ENCODE data around the gene FN3K.
"Not testable (repeated sequence)": the region's sequence is repeated elsewhere in the genome, so short reads cannot be mapped to it uniquely, and the experiment has no call there.

FN3K gene

DNA sequence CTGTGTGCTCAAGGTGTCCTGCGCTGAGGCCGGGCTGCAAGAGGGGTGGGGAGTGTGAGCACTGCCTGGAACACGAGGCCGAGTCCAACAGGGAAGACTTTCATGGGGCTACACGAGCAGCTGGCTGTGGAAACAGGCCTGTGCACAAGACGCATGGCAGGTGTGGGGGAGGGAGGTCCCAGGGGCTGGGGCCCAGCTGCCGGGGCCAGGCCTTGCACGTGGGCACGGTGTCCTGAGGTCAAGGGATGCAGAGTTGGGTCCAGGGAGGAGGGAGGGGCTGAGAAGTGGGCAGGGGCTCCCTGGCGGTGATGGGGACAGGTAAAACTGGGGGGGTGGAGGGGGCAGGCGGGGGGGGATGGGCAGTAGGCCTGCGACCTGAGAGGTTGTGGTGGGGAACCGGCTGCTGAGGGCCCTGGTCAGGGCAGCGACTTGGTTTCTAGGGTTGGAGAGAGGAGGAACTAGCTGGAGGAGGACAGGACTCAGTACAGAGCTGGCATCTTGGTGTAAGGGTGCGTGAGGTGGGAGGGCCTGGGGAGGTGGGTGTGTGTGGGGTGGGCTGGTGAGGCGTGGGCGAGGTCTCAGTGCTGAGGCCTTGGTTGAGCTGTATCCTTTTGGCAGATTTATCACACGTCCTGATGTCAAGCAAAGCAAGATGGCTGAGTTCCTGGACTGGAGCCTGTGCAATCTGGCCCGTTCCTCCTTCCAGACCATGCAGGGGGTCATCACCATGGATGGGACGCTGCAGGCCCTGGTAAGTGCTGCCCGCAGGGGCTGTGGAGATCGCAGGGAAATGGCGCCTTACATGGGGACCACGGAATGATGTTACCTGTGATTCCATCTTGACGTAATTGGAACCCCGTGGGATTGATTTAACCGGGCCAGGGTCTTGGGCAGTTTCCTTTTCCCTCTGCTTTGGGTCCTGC is 45.8 kb downstream of the FN3K start:
- Mint-ChIP-seq H3K9me3 (peaks cover 6% of the 10 kb centered on the region), H3K36me3 (ENCODE audit: low read depth) (peaks cover 38% of the 10 kb centered on the region), H3K4me1 (peaks cover 31% of the 10 kb centered on the region), H3K4me3 (no peak overlapping the region), H3K27ac (peak overlapping the region; percentile 51), H3K27me3 (ENCODE audit: low read depth, poor library complexity) (peaks cover 3% of the 10 kb centered on the region)
- no peak for DNase-seq
- no peak for TF ChIP-seq CTCF (IDR thresholded peaks at IDR 0.05)

DNA sequence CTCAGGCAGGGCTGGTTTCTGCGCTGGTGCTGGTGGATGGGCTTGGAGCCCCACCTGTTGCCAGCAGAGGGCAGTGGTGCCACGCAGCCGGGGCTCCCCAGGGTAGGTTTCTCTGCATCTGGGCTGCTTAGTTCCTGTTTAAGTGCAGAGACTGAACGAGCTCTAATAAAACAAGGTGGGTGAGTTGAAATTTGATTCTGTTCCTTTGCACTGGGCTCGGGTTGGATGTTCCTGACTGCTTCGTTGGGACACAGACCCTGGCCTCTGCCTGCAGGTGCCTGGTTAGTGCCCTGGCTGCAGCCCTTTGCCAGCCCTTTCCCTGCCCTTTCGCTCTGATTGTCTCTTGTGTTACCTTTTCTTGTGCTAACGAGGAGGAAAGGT is 46.5 kb downstream of the FN3K start:
- Mint-ChIP-seq H3K9me3 (peaks cover 6% of the 10 kb centered on the region), H3K27me3 (ENCODE audit: low read depth, poor library complexity) (peaks cover 3% of the 10 kb centered on the region), H3K27ac (peak overlapping the region; percentile 69), H3K4me1 (peaks cover 30% of the 10 kb centered on the region), H3K4me3 (no peak overlapping the region), H3K36me3 (ENCODE audit: low read depth) (peaks cover 32% of the 10 kb centered on the region)
- peak; percentile 97 for TF ChIP-seq CTCF (IDR thresholded peaks at IDR 0.05)
- peak; percentile 90 for DNase-seq

GRCh38 chr17:82782657-82783207 is 47.3 kb downstream of the FN3K start:
- no peak overlapping the region for H3K27ac Mint-ChIP-seq
- H3K9me3 Mint-ChIP-seq: no peaks in the 10 kb centered on the region
- no peak for TF ChIP-seq CTCF (IDR thresholded peaks at IDR 0.05)
- no peak for DNase-seq
- H3K36me3 Mint-ChIP-seq (ENCODE audit: low read depth): peaks cover 24% of the 10 kb centered on the region
- H3K4me1 Mint-ChIP-seq: peaks cover 27% of the 10 kb centered on the region
- H3K27me3 Mint-ChIP-seq (ENCODE audit: low read depth, poor library complexity): peaks cover 3% of the 10 kb centered on the region
- no peak overlapping the region for H3K4me3 Mint-ChIP-seq

DNA sequence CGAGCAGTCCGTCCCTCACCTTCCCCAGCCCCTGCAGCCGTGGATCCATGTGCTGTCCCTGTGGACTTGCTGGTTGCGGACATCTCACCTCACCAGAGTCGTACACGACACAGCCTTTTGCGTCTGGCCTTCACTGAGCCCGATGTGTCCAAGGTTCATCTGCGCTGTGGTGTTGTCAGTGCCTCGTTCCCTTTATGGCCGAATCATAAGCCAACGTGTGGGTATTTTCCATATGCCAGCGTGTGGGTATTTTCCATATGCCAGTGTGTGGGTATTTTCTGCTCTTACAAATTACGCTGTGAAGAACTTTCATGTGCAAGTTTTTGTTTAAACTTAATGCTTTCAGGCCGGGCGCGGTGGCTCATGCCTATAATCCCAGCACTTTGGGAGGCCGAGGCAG is 48.1 kb downstream of the FN3K start:
- Mint-ChIP-seq H3K27me3 (ENCODE audit: low read depth, poor library complexity) (peaks cover 3% of the 10 kb centered on the region), H3K36me3 (ENCODE audit: low read depth) (peaks cover 24% of the 10 kb centered on the region), H3K27ac (no peak overlapping the region), H3K4me3 (no peak overlapping the region), H3K9me3 (no peaks in the 10 kb centered on the region), H3K4me1 (peaks cover 35% of the 10 kb centered on the region)
- TF ChIP-seq CTCF (IDR thresholded peaks at IDR 0.05): no peak
- DNase-seq: no peak

- H3K36me3 Mint-ChIP-seq (ENCODE audit: low read depth): peaks cover 33% of the 10 kb centered on the region
- H3K4me1 Mint-ChIP-seq: peaks cover 42% of the 10 kb centered on the region
- not testable (repeated sequence) for H3K4me3 Mint-ChIP-seq; H3K27me3 Mint-ChIP-seq (ENCODE audit: low read depth, poor library complexity); H3K27ac Mint-ChIP-seq; H3K9me3 Mint-ChIP-seq; DNase-seq
Observed at GRCh38 chr17:82785581-82785980, 50.2 kb downstream of the FN3K start.

DNA sequence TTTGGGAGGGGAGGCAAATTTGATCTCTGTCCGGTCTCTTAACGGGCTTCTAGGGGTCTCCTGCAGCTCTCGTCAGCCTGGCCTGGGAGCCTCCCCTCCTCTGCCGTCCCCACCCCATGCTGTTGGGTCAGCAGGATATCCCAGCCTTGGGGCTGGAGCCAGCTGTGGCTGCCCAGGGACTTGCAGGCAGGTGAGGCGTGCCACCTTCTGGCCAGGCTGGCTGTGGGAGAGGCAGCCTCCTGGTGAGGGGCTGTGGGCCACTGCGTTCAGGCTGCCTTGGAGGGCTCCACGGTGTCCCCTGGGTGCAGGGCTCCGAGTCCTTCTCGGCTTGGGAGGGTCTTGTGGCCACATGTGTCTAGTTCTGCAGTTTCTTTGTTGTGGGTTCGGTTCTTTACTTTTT is 51.0 kb downstream of the FN3K start:
- no peak for DNase-seq
- Mint-ChIP-seq H3K9me3 (no peaks in the 10 kb centered on the region), H3K27me3 (ENCODE audit: low read depth, poor library complexity) (no peaks in the 10 kb centered on the region), H3K4me1 (peaks cover 44% of the 10 kb centered on the region), H3K27ac (peak overlapping the region; percentile 75), H3K36me3 (ENCODE audit: low read depth) (peaks cover 40% of the 10 kb centered on the region), H3K4me3 (no peak overlapping the region)
- TF ChIP-seq CTCF (IDR thresholded peaks at IDR 0.05): no peak
